DND-41 (cell line): ENCODE measurements around the gene ZNF682.

Experiments used
- ATAC-seq: fragments of 200-7000 bp; cut with Tn5 transposase; 3 replicates; pipeline ENCODE4 v1.9.1; 2021; ENCODE audit warnings: low read depth; ENCODE audit not compliant: insufficient read depth
- DNase-seq: peaks from one replicate; pipeline ENCODE4 v3.0.0-alpha.2; 2020
- H2AFZ ChIP-seq: 2 replicates; pipeline ENCODE4 v1.6.0; 2012; ENCODE audit warnings: low read depth, low read length
- H3K27ac ChIP-seq: 2 replicates; pipeline ENCODE4 v1.5.1; 2012; ENCODE audit warnings: low read length, inconsistent platforms
- H3K27me3 ChIP-seq: fragments of 200-600 bp; sonication (generic); 2 replicates; pipeline ENCODE4 v1.6.0; 2012; ENCODE audit warnings: low read length, mild to moderate bottlenecking, inconsistent platforms; ENCODE audit not compliant: insufficient read depth, poor library complexity
- H3K36me3 ChIP-seq: 2 replicates; pipeline ENCODE4 v1.5.1; 2012; ENCODE audit warnings: low read length, inconsistent platforms; ENCODE audit not compliant: insufficient read depth
- H3K4me1 ChIP-seq: 2 replicates; pipeline ENCODE4 v1.5.1; 2012; ENCODE audit warnings: mild to moderate bottlenecking, low read length; ENCODE audit not compliant: insufficient read depth
- H3K4me2 ChIP-seq: 2 replicates; pipeline ENCODE4 v1.6.0; 2012; ENCODE audit warnings: mild to moderate bottlenecking, moderate library complexity, low read length, inconsistent platforms; ENCODE audit not compliant: insufficient read depth
- H3K4me3 ChIP-seq, 2 experiments: fragments of 200-600 bp in 1 of 2; shearing (Covaris generic) in 1 of 2; 2 replicates each; pipeline ENCODE4 v1.5.1; 2012 to 2016; ENCODE audit warnings: inconsistent platforms in 2 of 2, low read length in 2 of 2, mild to moderate bottlenecking in 2 of 2, low read depth in 1 of 2, moderate library complexity in 1 of 2
- H3K79me2 ChIP-seq: 2 replicates; pipeline ENCODE4 v1.6.0; 2012; ENCODE audit warnings: low read length, inconsistent platforms; ENCODE audit not compliant: insufficient read depth
- H3K9ac ChIP-seq: 2 replicates; pipeline ENCODE4 v1.6.0; 2012; ENCODE audit warnings: low read depth, mild to moderate bottlenecking, inconsistent platforms, low read length, moderate library complexity
- H3K9me3 ChIP-seq: 2 replicates; pipeline ENCODE4 v1.5.1; 2012; ENCODE audit warnings: low read length, moderate library complexity, mild to moderate bottlenecking, inconsistent platforms; ENCODE audit not compliant: insufficient read depth, severe bottlenecking
- H4K20me1 ChIP-seq: 2 replicates; pipeline ENCODE4 v1.6.0; 2012; ENCODE audit warnings: low read length; ENCODE audit not compliant: insufficient read depth
- EZH2 ChIP-seq: IDR thresholded peaks from 3 replicates; pipeline ENCODE4 v1.6.1; 2012; ENCODE audit warnings: borderline replicate concordance, low read depth, mild to moderate bottlenecking, moderate library complexity, low read length, inconsistent platforms; ENCODE audit not compliant: severe bottlenecking
- TF ChIP-seq, protein P1 (sequence below): IDR thresholded peaks from 2 replicates; pipeline ENCODE4 v1.5.1; 2012; ENCODE audit warnings: borderline replicate concordance, low read length, moderate library complexity, mild to moderate bottlenecking; ENCODE audit not compliant: poor library complexity, severe bottlenecking; ENCODE audit errors: extremely low read depth

The ZNF682 gene

DNA sequence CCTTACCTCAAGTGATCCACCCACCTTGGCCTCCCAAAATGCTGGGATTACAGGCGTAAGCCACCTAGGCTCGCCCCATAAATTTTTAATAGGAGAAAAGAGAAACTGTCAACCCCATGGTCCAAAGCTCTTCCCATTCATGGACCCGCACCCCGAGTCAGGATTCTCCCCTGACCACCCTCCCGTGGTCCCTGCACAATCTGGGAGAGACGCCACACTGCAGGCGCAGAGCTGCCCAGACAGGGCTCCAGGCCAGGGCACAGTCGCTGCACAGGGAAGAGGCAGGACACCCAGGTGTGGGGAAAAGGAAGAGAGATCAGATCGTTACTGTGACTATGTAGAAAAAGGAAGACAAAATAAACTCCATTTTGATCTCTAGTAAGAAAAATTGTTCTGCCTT, 84.1 kb downstream of the ZNF682 start:
- ATAC-seq (no peak), DNase-seq (no peak)
- TF ChIP-seq EZH2, result no peak
- TF ChIP-seq, protein P1, sequence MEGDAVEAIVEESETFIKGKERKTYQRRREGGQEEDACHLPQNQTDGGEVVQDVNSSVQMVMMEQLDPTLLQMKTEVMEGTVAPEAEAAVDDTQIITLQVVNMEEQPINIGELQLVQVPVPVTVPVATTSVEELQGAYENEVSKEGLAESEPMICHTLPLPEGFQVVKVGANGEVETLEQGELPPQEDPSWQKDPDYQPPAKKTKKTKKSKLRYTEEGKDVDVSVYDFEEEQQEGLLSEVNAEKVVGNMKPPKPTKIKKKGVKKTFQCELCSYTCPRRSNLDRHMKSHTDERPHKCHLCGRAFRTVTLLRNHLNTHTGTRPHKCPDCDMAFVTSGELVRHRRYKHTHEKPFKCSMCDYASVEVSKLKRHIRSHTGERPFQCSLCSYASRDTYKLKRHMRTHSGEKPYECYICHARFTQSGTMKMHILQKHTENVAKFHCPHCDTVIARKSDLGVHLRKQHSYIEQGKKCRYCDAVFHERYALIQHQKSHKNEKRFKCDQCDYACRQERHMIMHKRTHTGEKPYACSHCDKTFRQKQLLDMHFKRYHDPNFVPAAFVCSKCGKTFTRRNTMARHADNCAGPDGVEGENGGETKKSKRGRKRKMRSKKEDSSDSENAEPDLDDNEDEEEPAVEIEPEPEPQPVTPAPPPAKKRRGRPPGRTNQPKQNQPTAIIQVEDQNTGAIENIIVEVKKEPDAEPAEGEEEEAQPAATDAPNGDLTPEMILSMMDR, result no peak
- Histone ChIP-seq H3K4me1 (no peaks in the 10 kb centered on the region), H3K36me3 (no peaks in the 10 kb centered on the region), H2AFZ (no peak overlapping the region), H3K79me2 (no peaks in the 10 kb centered on the region), H3K4me3 (no peak overlapping the region), H3K4me2 (no peak overlapping the region), H3K9me3 (no peaks in the 10 kb centered on the region), H4K20me1 (no peaks in the 10 kb centered on the region), H3K27ac (no peak overlapping the region), H3K27me3 (no peaks in the 10 kb centered on the region), H3K9ac (no peak overlapping the region)
